H9 (cell line): ENCODE measurements around the gene PMM2. TPM values are rescaled to one million over a fixed set of nuclear protein-coding genes. Genes with fewer than 3 reads are reported as not detected.

ENCODE experiments used
- DNase-seq: peaks from one replicate; pipeline ENCODE4 v3.0.0-alpha.2; 2017
- H2AFZ ChIP-seq: one replicate; pipeline ENCODE4 v1.6.1; 2013; ENCODE audit warnings: mild to moderate bottlenecking, low read length, control low read depth, moderate library complexity
- H2AK5ac ChIP-seq: 2 replicates; pipeline ENCODE4 v1.6.1; 2013; ENCODE audit warnings: low read length, control low read depth, mixed read lengths; ENCODE audit not compliant: insufficient read length
- H2BK120ac ChIP-seq: one replicate; pipeline ENCODE4 v1.6.1; 2013; ENCODE audit warnings: low read depth, mild to moderate bottlenecking, low read length, control low read depth, inconsistent platforms; ENCODE audit not compliant: poor library complexity, severe bottlenecking
- H2BK12ac ChIP-seq: 2 replicates; pipeline ENCODE4 v1.6.1; 2013; ENCODE audit warnings: low read length, control low read depth, mixed read lengths, low read depth; ENCODE audit not compliant: insufficient read length
- H2BK15ac ChIP-seq: 2 replicates; pipeline ENCODE4 v1.6.1; 2013; ENCODE audit warnings: low read depth, low read length, control low read depth
- H2BK20ac ChIP-seq: one replicate; pipeline ENCODE4 v1.6.1; 2013; ENCODE audit warnings: low read depth, mild to moderate bottlenecking, low read length, control low read depth, inconsistent platforms; ENCODE audit not compliant: poor library complexity, severe bottlenecking
- H2BK5ac ChIP-seq: 2 replicates; pipeline ENCODE4 v1.6.1; 2013; ENCODE audit warnings: low read length, control low read depth, mixed read lengths; ENCODE audit not compliant: insufficient read length
- H3K14ac ChIP-seq: 2 replicates; pipeline ENCODE4 v1.6.1; 2013; ENCODE audit warnings: low read length, control low read depth; ENCODE audit not compliant: insufficient read depth
- H3K18ac ChIP-seq: 2 replicates; pipeline ENCODE4 v1.6.1; 2013; ENCODE audit warnings: low read depth, mild to moderate bottlenecking, mixed read lengths, low read length, control low read depth; ENCODE audit not compliant: insufficient read length
- H3K23ac ChIP-seq: 2 replicates; pipeline ENCODE4 v1.6.1; 2013; ENCODE audit warnings: low read length, control low read depth, mixed read lengths, low read depth; ENCODE audit not compliant: insufficient read length
- H3K23me2 ChIP-seq: 2 replicates; pipeline ENCODE4 v1.6.1; 2013; ENCODE audit warnings: low read depth, mild to moderate bottlenecking, mixed read lengths, low read length, control low read depth; ENCODE audit not compliant: insufficient read length, poor library complexity, severe bottlenecking
- H3K27ac ChIP-seq: 2 replicates; pipeline ENCODE4 v1.5.1; 2013; ENCODE audit warnings: low read length, control low read depth, mixed read lengths, low read depth; ENCODE audit not compliant: insufficient read length
- H3K27me3 ChIP-seq: 2 replicates; pipeline ENCODE4 v1.6.1; 2013; ENCODE audit warnings: low read length, control low read depth, inconsistent platforms; ENCODE audit not compliant: insufficient read depth
- H3K4ac ChIP-seq: 2 replicates; pipeline ENCODE4 v1.6.1; 2013; ENCODE audit warnings: low read depth, mild to moderate bottlenecking, control low read depth, inconsistent platforms, low read length, moderate library complexity
- H3K4me1 ChIP-seq: 2 replicates; pipeline ENCODE4 v1.6.1; 2013; ENCODE audit warnings: low read length, control low read depth, inconsistent platforms; ENCODE audit not compliant: insufficient read depth
- H3K4me2 ChIP-seq: 2 replicates; pipeline ENCODE4 v1.6.1; 2013; ENCODE audit warnings: low read length, control low read depth, mixed read lengths; ENCODE audit not compliant: insufficient read length, insufficient read depth
- H3K56ac ChIP-seq: 2 replicates; pipeline ENCODE4 v1.6.1; 2013; ENCODE audit warnings: low read depth, mild to moderate bottlenecking, mixed read lengths, low read length, control low read depth; ENCODE audit not compliant: insufficient read length
- H3K79me1 ChIP-seq: 2 replicates; pipeline ENCODE4 v1.6.1; 2013; ENCODE audit warnings: low read depth, mild to moderate bottlenecking, moderate library complexity, low read length, control low read depth, inconsistent platforms; ENCODE audit not compliant: insufficient read depth, poor library complexity, severe bottlenecking
- H3K79me2 ChIP-seq: 2 replicates; pipeline ENCODE4 v1.6.1; 2013; ENCODE audit warnings: low read length, control low read depth, inconsistent platforms; ENCODE audit not compliant: insufficient read depth
- H3K9ac ChIP-seq: 2 replicates; pipeline ENCODE4 v1.6.1; 2013; ENCODE audit warnings: low read length, control low read depth, mixed read lengths; ENCODE audit not compliant: insufficient read length; ENCODE audit errors: extremely low read depth
- H3K9me3 ChIP-seq: one replicate; pipeline ENCODE4 v1.6.1; 2013; ENCODE audit warnings: low read depth, low read length, inconsistent platforms; ENCODE audit not compliant: control insufficient read depth
- H3T11ph ChIP-seq: one replicate; pipeline ENCODE4 v1.6.1; 2013; ENCODE audit warnings: mild to moderate bottlenecking, low read length, control low read depth, inconsistent platforms
- H4K20me1 ChIP-seq: one replicate; pipeline ENCODE4 v1.6.1; 2013; ENCODE audit not compliant: control insufficient read depth, insufficient read length, insufficient read depth
- H4K5ac ChIP-seq: 2 replicates; pipeline ENCODE4 v1.6.1; 2013; ENCODE audit warnings: low read depth, mild to moderate bottlenecking, mixed read lengths, low read length, control low read depth; ENCODE audit not compliant: insufficient read length
- H4K8ac ChIP-seq: replicated peaks from 2 replicates; pipeline ENCODE4 v1.6.1; 2013; ENCODE audit warnings: low read length, control low read depth, mixed read lengths, low read depth; ENCODE audit not compliant: insufficient read length
- H4K91ac ChIP-seq: 2 replicates; pipeline ENCODE4 v1.6.1; 2013; ENCODE audit warnings: low read depth, mild to moderate bottlenecking, moderate library complexity, mixed read lengths, low read length, control low read depth; ENCODE audit not compliant: insufficient read length
- H3K27ac Mint-ChIP-seq, 3 experiments: 2 replicates in 2 of 3; 3 replicates in 1 of 3; pipeline ENCODE4 v1.8.0; 2020 to 2021; ENCODE audit warnings: mixed read lengths in 3 of 3, mild to moderate bottlenecking in 1 of 3, moderate library complexity in 1 of 3
- H3K27me3 Mint-ChIP-seq: 2 replicates; pipeline ENCODE4 v1.8.0; 2021; ENCODE audit warnings: low read depth, mild to moderate bottlenecking, moderate library complexity, mixed read lengths
- H3K36me3 Mint-ChIP-seq, 3 experiments: 2 replicates in 2 of 3; 3 replicates in 1 of 3; pipeline ENCODE4 v1.8.0; 2020 to 2021; ENCODE audit warnings: low read depth in 3 of 3, mixed read lengths in 3 of 3; ENCODE audit not compliant: insufficient read depth in 1 of 3
- H3K4me1 Mint-ChIP-seq, 2 experiments: 2 replicates each; pipeline ENCODE4 v1.8.0; 2020; ENCODE audit warnings: mixed read lengths in 2 of 2
- H3K4me3 Mint-ChIP-seq, 2 experiments: 2 replicates in 1 of 2; 3 replicates in 1 of 2; pipeline ENCODE4 v1.8.0; 2020 to 2021; ENCODE audit warnings: mild to moderate bottlenecking in 2 of 2, mixed read lengths in 2 of 2, moderate library complexity in 1 of 2
- H3K9me3 Mint-ChIP-seq, 2 experiments: 2 replicates in 1 of 2; 3 replicates in 1 of 2; pipeline ENCODE4 v1.8.0; 2020; ENCODE audit warnings: mild to moderate bottlenecking in 2 of 2, mixed read lengths in 2 of 2, moderate library complexity in 1 of 2
- CTCF ChIP-seq: fragments of 200-600 bp; sonication (generic); conservative IDR thresholded peaks from 3 replicates; pipeline ENCODE4 v1.8.0; 2021; ENCODE audit warnings: antibody characterized with exemption, mild to moderate bottlenecking
- WGBS: extraction: QIAGEN DNeasy Blood & Tissue Kit; methylation state at CpG from one replicate; pipeline ENCODE4 v1.1.7; 2013; ENCODE audit warnings: missing lambda C conversion rate, low lambda C conversion rate, mixed read lengths; ENCODE audit not compliant: insufficient read length; ENCODE audit errors: extremely low coverage; 5-methylcytosine and 5-hydroxymethylcytosine counted together
- total RNA-seq: library from RNA; stranded (reverse); gene quantifications from 2 replicates; pipeline ENCODE4 v1.2.1, GENCODE V29; 2021

Gene PMM2
- total RNA-seq, 1 experiment from 2014 or later: 82.7 TPM

DNA sequence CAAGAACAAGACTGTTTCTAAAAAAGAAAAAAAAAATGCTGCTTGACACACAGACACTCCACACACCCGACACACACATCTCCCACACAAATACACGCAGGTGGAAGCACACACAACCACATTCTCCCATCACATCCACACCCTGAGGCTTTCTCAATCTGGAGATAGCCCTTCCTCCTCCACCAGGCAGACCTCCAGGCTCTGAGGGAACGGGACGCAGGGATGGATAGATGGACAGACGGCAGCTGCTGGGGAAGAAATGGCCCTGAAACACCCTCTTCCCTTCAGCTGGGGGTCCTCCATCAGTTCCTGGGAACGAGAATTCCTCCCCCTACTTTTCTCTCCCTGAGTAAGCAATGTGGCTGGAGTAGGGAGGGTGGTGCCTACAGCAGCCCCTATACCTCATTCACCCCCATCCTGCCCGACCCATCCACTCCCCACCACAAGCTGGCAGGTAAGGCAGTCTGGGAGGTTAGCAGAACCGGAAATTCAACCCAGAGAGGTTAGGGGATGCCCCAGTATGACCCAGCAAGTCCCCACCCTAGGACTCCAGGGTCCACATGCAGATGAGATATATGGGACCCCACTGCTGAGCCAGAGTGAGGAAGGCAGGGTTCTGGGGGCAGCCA is 80.4 kb downstream of the PMM2 start:
- no peak overlapping the region for H2BK12ac ChIP-seq
- no peak overlapping the region for H2BK15ac ChIP-seq
- no peak overlapping the region for H2AK5ac ChIP-seq
- no peak overlapping the region for H2BK5ac ChIP-seq
- no peaks in the 10 kb centered on the region for H3K23me2 ChIP-seq
- no peak overlapping the region for H2BK20ac ChIP-seq
- H3K27ac Mint-ChIP-seq: peak overlapping the region in 1 of 3 experiments; percentile 6; a peak in 1 of 7 replicates
- TF ChIP-seq CTCF: no peak
- no CpG with 5 or more reads among the region's 8 CpGs for WGBS
- no peaks in the 10 kb centered on the region for H3K27me3 ChIP-seq
- no peak overlapping the region for H2AFZ ChIP-seq
- no peak for DNase-seq
- no peaks in the 10 kb centered on the region for H3K79me2 ChIP-seq
- H3K4me2 ChIP-seq: no peak overlapping the region
- no peaks in the 10 kb centered on the region; the same call in 1 of the 2 replicates for H3K27me3 Mint-ChIP-seq
- no peaks in the 10 kb centered on the region for H4K20me1 ChIP-seq
- H3K14ac ChIP-seq: no peak overlapping the region
- H3K79me1 ChIP-seq: no peaks in the 10 kb centered on the region
- H3K4me1 Mint-ChIP-seq: peaks cover 9 to 14% of the 10 kb centered on the region in 2 experiments
- H4K5ac ChIP-seq: no peak overlapping the region
- no peak overlapping the region for H3K4me3 Mint-ChIP-seq
- no peak overlapping the region for H3K56ac ChIP-seq
- H4K91ac ChIP-seq: no peak overlapping the region
- H3K4ac ChIP-seq: no peak overlapping the region
- H3K27ac ChIP-seq: no peak overlapping the region
- no peak overlapping the region for H4K8ac ChIP-seq
- no peaks in the 10 kb centered on the region for H3K9me3 ChIP-seq
- H3K23ac ChIP-seq: no peak overlapping the region
- no peak overlapping the region for H2BK120ac ChIP-seq
- no peak overlapping the region for H3K18ac ChIP-seq
- H3K4me1 ChIP-seq: no peaks in the 10 kb centered on the region
- no peak overlapping the region for H3K9ac ChIP-seq
- peaks cover 0 to 3% (median 0%) of the 10 kb centered on the region in 3 experiments; a peak in 1 of 7 replicates for H3K36me3 Mint-ChIP-seq
- no peaks in the 10 kb centered on the region; a peak in 1 of 5 replicates for H3K9me3 Mint-ChIP-seq
- no peak overlapping the region for H3T11ph ChIP-seq
